Gastrocnemius medialis (tissue), 4 donors: ENCODE results near the gene DEK. TPM values are rescaled to one million over a fixed set of nuclear protein-coding genes. Genes with fewer than 3 reads are reported as not detected.
A peak's percentile ranks its signal among the peaks of the same experiment; 100 is the strongest.

Experiments used
- ATAC-seq, 2 donors: fragments of 150-250 bp; one replicate each; pipeline ENCODE4 v1.9.1; 2016
- DNase-seq, 2 donors: peaks; one replicate each; pipeline ENCODE4 v3.0.0-alpha.2; 2019
- H3K27ac ChIP-seq, 4 donors: fragments of 200-600 bp; sonication (generic); 1 replicate in 1 of 4; 2 replicates in 3 of 4; pipeline ENCODE4 v1.5.1; 2016 to 2018; ENCODE audit warnings: mild to moderate bottlenecking in 2 of 4, moderate library complexity in 1 of 4
- H3K27me3 ChIP-seq, 3 donors: fragments of 200-600 bp; sonication (generic) in 2 of 3; 1 replicate in 1 of 3; 2 replicates in 2 of 3; pipeline versions ENCODE4 v1.5.1 to v1.6.0; 2016 to 2019; ENCODE audit warnings: mild to moderate bottlenecking in 1 of 3, moderate library complexity in 1 of 3
- H3K36me3 ChIP-seq, 2 donors: fragments of 200-600 bp; sonication (generic) in 1 of 2; one replicate each; pipeline ENCODE4 v1.5.1; 2017 to 2018
- H3K4me1 ChIP-seq, 2 donors: fragments of 200-600 bp; sonication (generic) in 1 of 2; one replicate each; pipeline ENCODE4 v1.5.1; 2016 to 2017; ENCODE audit warnings: mild to moderate bottlenecking in 2 of 2
- H3K4me3 ChIP-seq, 4 donors: fragments of 200-600 bp; sonication (generic) in 3 of 4; 1 replicate in 1 of 4; 2 replicates in 3 of 4; pipeline ENCODE4 v1.5.1; 2016 to 2019; ENCODE audit warnings: mild to moderate bottlenecking in 2 of 4
- H3K9me3 ChIP-seq, 3 donors: fragments of 200-600 bp; sonication (generic) in 2 of 3; 1 replicate in 1 of 3; 2 replicates in 2 of 3; pipeline ENCODE4 v1.5.1; 2016 to 2019
- POLR2A ChIP-seq, 2 donors: fragments of 450-650 bp; IDR thresholded peaks; one replicate each; pipeline ENCODE4 v1.6.1; 2017; ENCODE audit warnings: antibody characterized with exemption in 2 of 2, mild to moderate bottlenecking in 2 of 2, moderate library complexity in 2 of 2
- in situ Hi-C, 4 donors: fragments of 200-750 bp; cut with MboI; loops; one replicate each; pipeline versions ENCODE4 v1.15.0 to v1.8.0; 2017; ENCODE audit warnings: low sequenced_read_pairs in 4 of 4
- intact Hi-C: fragments of 100-400 bp; cut with DNase I; formaldehyde crosslinking; loops from one replicate; pipeline ENCODE4 v1.15.1; 2023; ENCODE audit warnings: low total_unique reads
- total RNA-seq, 4 donors: library from RNA; depleted of rRNA; stranded (reverse); fragments of >200 nt; gene quantifications; one replicate each; pipeline versions ENCODE4 v1.1.0 to v1.2.3, GENCODE V29; 2016
- TF ChIP-seq, protein P1 (sequence below), 5 experiments: fragments of 450-650 bp in 3 of 5; fragments of 200-600 bp in 2 of 5; sonication (generic) in 2 of 5; IDR thresholded peaks in 4 of 5; conservative IDR thresholded peaks in 1 of 5; 1 replicate in 4 of 5; 2 replicates in 1 of 5; pipeline ENCODE4 v1.5.1; 2016 to 2019; ENCODE audit warnings: antibody characterized with exemption in 5 of 5, mild to moderate bottlenecking in 3 of 5, moderate library complexity in 3 of 5

The DEK gene
- total RNA-seq, 4 donors from 2014 or later = 60.5 to 134 (median 105) TPM

- Histone ChIP-seq H3K4me1 (peaks cover 3 to 20% of the 10 kb centered on the region in 2 donors), H3K9me3 (no peaks in the 10 kb centered on the region), H3K27ac (no peak overlapping the region), H3K4me3 (no peak overlapping the region), H3K36me3 (no peaks in the 10 kb centered on the region), H3K27me3 (no peaks in the 10 kb centered on the region)
- DNase-seq = no peak
- no peak for TF ChIP-seq POLR2A (IDR thresholded peaks at IDR 0.05)
- TF ChIP-seq, protein P1, sequence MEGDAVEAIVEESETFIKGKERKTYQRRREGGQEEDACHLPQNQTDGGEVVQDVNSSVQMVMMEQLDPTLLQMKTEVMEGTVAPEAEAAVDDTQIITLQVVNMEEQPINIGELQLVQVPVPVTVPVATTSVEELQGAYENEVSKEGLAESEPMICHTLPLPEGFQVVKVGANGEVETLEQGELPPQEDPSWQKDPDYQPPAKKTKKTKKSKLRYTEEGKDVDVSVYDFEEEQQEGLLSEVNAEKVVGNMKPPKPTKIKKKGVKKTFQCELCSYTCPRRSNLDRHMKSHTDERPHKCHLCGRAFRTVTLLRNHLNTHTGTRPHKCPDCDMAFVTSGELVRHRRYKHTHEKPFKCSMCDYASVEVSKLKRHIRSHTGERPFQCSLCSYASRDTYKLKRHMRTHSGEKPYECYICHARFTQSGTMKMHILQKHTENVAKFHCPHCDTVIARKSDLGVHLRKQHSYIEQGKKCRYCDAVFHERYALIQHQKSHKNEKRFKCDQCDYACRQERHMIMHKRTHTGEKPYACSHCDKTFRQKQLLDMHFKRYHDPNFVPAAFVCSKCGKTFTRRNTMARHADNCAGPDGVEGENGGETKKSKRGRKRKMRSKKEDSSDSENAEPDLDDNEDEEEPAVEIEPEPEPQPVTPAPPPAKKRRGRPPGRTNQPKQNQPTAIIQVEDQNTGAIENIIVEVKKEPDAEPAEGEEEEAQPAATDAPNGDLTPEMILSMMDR (IDR thresholded peaks at IDR 0.05 in 4 of 5, conservative IDR thresholded peaks at IDR 0.05 in 1 of 5) = no peak
- intact Hi-C loops (no loop called here), in situ Hi-C loops (no loop called here)
- no peak for ATAC-seq
Measured at GRCh38 chr6:18284261-18284660, 19.9 kb upstream of the DEK start.

DNA sequence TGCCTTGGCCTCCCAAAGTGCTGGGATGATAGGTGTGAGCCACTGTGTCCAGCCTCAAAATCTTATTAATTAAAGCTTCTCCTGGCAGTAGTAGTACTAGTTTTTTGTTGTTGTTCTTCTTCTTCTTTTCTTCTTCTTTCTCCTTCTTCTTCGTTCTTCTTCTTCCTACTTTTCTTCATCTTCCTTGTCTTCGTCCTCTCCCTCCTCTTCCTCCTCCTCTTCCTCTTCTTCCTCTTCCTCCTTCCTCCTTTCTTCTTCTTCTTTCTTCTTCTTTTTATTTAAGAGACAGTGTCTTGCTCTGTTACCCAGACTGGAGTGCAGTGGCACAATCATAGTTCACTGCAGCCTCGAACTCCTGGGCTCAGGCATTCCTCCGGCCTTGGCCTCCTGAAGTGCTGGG, 17.2 kb upstream of the DEK start:
- in situ Hi-C loops (no loop called here), intact Hi-C loops (no loop called here)
- H3K4me3 ChIP-seq = no peak overlapping the region
- peaks cover 4 to 16% of the 10 kb centered on the region in 2 donors for H3K4me1 ChIP-seq
- TF ChIP-seq, protein P1 (IDR thresholded peaks at IDR 0.05 in 4 of 5, conservative IDR thresholded peaks at IDR 0.05 in 1 of 5) = no peak
- no peak for TF ChIP-seq POLR2A (IDR thresholded peaks at IDR 0.05)
- no peaks in the 10 kb centered on the region for H3K36me3 ChIP-seq
- no peak overlapping the region for H3K27ac ChIP-seq
- DNase-seq (no peak), ATAC-seq (no peak)
- H3K27me3 ChIP-seq = no peaks in the 10 kb centered on the region
- H3K9me3 ChIP-seq = no peaks in the 10 kb centered on the region

DNA sequence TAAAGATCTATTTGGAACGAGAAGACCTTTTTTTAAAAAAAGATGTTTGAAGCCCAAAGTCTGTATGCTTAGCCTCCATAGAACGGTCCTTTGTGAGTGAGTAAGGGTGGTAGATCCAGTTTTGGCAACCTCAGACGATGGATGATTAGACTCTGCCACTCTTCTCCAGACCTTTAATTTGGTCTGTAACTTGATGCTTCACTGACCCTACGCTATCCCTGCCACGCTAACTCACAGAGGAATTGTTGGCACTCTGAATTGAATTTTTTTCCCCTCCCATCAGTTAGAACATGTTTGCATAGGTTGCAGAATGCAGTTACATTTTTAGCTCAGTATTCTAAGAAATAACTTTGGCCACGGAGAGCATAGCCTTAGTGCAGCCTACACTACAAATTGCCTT, 15.8 kb upstream of the DEK start:
- Histone ChIP-seq H3K27ac (peak overlapping the region in 1 of 4 donors; percentile 40), H3K27me3 (peaks cover 0 to 3% (median 0%) of the 10 kb centered on the region in 3 donors), H3K36me3 (no peaks in the 10 kb centered on the region), H3K4me1 (peaks cover 4 to 16% of the 10 kb centered on the region in 2 donors), H3K4me3 (peak overlapping the region in 1 of 4 donors; percentile 20), H3K9me3 (no peaks in the 10 kb centered on the region)
- DNase-seq = no peak
- in situ Hi-C loops = no loop called here
- intact Hi-C loops = no loop called here
- TF ChIP-seq, protein P1 (IDR thresholded peaks at IDR 0.05 in 4 of 5, conservative IDR thresholded peaks at IDR 0.05 in 1 of 5) = no peak
- TF ChIP-seq POLR2A (IDR thresholded peaks at IDR 0.05) = no peak
- no peak for ATAC-seq

GRCh38 chr6:18279422-18279821, 15.1 kb upstream of the DEK start:
- no peak for DNase-seq
- Histone ChIP-seq H3K36me3 (no peaks in the 10 kb centered on the region), H3K4me3 (no peak overlapping the region), H3K4me1 (peaks cover 4 to 16% of the 10 kb centered on the region in 2 donors), H3K9me3 (no peaks in the 10 kb centered on the region), H3K27me3 (peaks cover 0 to 3% (median 0%) of the 10 kb centered on the region in 3 donors), H3K27ac (peak overlapping the region in 1 of 4 donors; percentile 24)
- intact Hi-C loops (no loop called here), in situ Hi-C loops (no loop called here)
- TF ChIP-seq, protein P1 (IDR thresholded peaks at IDR 0.05 in 4 of 5, conservative IDR thresholded peaks at IDR 0.05 in 1 of 5) = no peak
- TF ChIP-seq POLR2A (IDR thresholded peaks at IDR 0.05) = no peak
- no peak for ATAC-seq
